ENCODE results near the gene ZDHHC5.

ZDHHC5 gene

DNA sequence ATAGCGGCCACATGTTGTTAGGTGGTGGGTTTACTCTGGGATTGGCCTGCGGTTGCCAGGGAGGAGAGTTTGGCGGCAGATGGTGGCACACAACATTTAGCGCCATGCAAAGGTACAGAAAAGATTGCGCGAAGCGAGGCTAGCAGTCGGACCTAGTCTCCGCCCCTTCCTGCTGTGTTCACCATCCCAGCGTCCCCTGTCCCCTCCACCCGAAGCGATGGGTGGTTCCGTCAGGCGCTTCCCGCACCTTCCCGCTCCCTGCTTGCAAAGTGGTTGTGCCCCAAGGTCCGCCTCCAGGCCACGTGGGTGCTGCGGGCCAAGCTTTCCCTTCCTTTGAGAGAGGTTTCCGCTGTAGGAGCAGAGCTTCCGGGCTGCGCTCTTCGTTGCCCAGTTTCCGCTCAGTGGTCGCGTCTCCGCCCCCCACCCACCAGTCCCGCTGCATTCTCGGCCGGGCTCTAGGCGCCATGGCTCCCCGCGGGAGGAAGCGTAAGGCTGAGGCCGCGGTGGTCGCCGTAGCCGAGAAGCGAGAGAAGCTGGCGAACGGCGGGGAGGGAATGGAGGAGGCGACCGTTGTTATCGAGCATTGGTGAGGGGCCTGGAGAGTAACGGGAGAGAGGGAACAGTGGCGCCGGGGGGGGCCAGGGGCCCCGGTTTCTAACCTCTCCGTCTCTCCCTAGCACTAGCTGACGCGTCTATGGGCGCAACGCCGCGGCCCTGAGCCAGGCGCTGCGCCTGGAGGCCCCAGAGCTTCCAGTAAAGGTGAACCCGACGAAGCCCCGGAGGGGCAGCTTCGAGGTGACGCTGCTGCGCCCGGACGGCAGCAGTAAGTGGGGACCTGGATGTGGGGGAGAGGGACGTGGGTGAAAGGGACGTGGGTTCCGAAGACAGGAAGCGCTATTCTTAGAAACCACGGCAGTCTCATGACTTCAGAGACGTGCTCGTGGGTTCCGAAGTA, 73.5 kb downstream of the ZDHHC5 start, which contains the start of gene SELENOH:
SELENOH (plus strand) TSS at position 360 of the 955 bp plus-strand sequence; CDS start at position 465, 105 bp downstream.
- peak; percentile 96 to 97 for DNase-seq

DNA sequence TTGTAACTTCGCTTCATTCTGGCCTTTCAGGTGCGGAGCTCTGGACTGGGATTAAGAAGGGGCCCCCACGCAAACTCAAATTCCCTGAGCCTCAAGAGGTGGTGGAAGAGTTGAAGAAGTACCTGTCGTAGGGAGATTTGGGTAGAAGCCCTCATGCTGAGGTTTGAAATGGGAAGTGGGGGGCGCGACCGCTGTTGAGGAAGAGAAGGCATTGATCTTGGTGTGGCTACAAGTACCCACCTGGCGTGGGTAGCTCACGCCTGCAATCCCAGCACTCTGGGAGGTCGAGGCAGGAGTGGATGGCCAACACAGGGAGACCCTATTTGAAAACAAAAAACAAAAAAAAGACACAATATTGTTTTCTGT, 74.2 kb downstream of the ZDHHC5 start:
- no peak for DNase-seq

- DNase-seq: no peak
Measured at GRCh38 chr11:57744357-57744756, 76.4 kb downstream of the ZDHHC5 start.

GRCh38 chr11:57745206-57745605, 77.3 kb downstream of the ZDHHC5 start:
- no peak for DNase-seq

- no peak for DNase-seq
Measured at GRCh38 chr11:57746920-57747319, 79.0 kb downstream of the ZDHHC5 start.

Data from activated CD4-positive, alpha-beta T cell treated with anti-CD3 and anti-CD28 coated beads, Interleukin-2, amount 50 U/mL, for 48 hours (primary cell).